Esophagus squamous epithelium (tissue), 5 donors: Measurements from ENCODE around the gene SLC9A7. TPM values are rescaled to one million over a fixed set of nuclear protein-coding genes. Genes with fewer than 3 reads are reported as not detected.

Source experiments
- DNase-seq: peaks from one replicate; lab custom pipeline; 2025; lab: John Stamatoyannopoulos, UW
- H3K27ac ChIP-seq, 4 donors: fragments of 200-600 bp; sonication (generic); one replicate each; pipeline ENCODE4 v1.5.1; 2016 to 2019; ENCODE audit warnings: mild to moderate bottlenecking in 1 of 4
- H3K27me3 ChIP-seq, 4 donors: fragments of 200-600 bp; sonication (generic); 1 replicate in 3 of 4; 2 replicates in 1 of 4; pipeline versions ENCODE4 v1.5.1 to v1.6.0; 2017 to 2021; ENCODE audit warnings: antibody characterized with exemption in 1 of 4
- H3K36me3 ChIP-seq, 3 donors: fragments of 200-600 bp; sonication (generic); one replicate each; pipeline ENCODE4 v1.5.1; 2016 to 2019
- H3K4me1 ChIP-seq, 3 donors: fragments of 200-600 bp; sonication (generic); one replicate each; pipeline ENCODE4 v1.5.1; 2017 to 2019
- H3K4me3 ChIP-seq, 4 donors: fragments of 200-600 bp; sonication (generic); 1 replicate in 3 of 4; 2 replicates in 1 of 4; pipeline ENCODE4 v1.5.1; 2016 to 2019; ENCODE audit warnings: mild to moderate bottlenecking in 2 of 4, moderate library complexity in 1 of 4
- H3K9me3 ChIP-seq, 3 donors: fragments of 200-600 bp; sonication (generic); one replicate each; pipeline ENCODE4 v1.5.1; 2016 to 2019
- CTCF ChIP-seq, 6 experiments: fragments of 450-650 bp in 4 of 6; fragments of 200-600 bp in 2 of 6; sonication (generic) in 2 of 6; IDR thresholded peaks; one replicate each; pipeline ENCODE4 v1.5.1; 2016 to 2019; ENCODE audit warnings: antibody characterized with exemption in 6 of 6, mild to moderate bottlenecking in 4 of 6, moderate library complexity in 4 of 6
- POLR2A ChIP-seq, 4 donors: fragments of 450-650 bp; IDR thresholded peaks; one replicate each; pipeline ENCODE4 v1.6.1; 2017; ENCODE audit warnings: antibody characterized with exemption in 4 of 4, mild to moderate bottlenecking in 4 of 4, moderate library complexity in 3 of 4
- WGBS, 2 donors: methylation state at CpG; one replicate each; pipeline ENCODE4 v1.1.5; 2018; 5-methylcytosine and 5-hydroxymethylcytosine counted together
- intact Hi-C: fragments of 100-400 bp; cut with DNase I; formaldehyde crosslinking; loops from one replicate; pipeline ENCODE4 v1.15.0; 2022
- total RNA-seq, 4 donors: library from RNA; depleted of rRNA; stranded (reverse); fragments of >200 nt; gene quantifications; one replicate each; pipeline ENCODE4 v1.1.0, GENCODE V29; 2016
- donor health status: DM: yes; HTN: yes; CAD: no.

Gene SLC9A7
- total RNA-seq, 4 donors from 2014 or later: 6.4 to 16.4 (median 8.4) TPM

- TF ChIP-seq POLR2A (IDR thresholded peaks at IDR 0.05): no peak
- no peak for TF ChIP-seq CTCF (IDR thresholded peaks at IDR 0.05)
- Histone ChIP-seq H3K4me3 (no peak overlapping the region), H3K9me3 (peaks cover 0 to 17% (median 6%) of the 10 kb centered on the region in 3 donors), H3K36me3 (no peaks in the 10 kb centered on the region), H3K27me3 (no peaks in the 10 kb centered on the region), H3K27ac (no peak overlapping the region), H3K4me1 (no peaks in the 10 kb centered on the region)
- DNase-seq: no peak
- intact Hi-C loops: no loop called here
- WGBS, 2 donors: 25 to 30% methylated on average over 1 of the region's 1 CpG
Measured at GRCh38 chrX:46739736-46740135, 19.2 kb downstream of the SLC9A7 start.

- H3K27ac ChIP-seq: no peak overlapping the region
- H3K4me3 ChIP-seq: no peak overlapping the region
- intact Hi-C loops: no loop called here
- no peaks in the 10 kb centered on the region for H3K27me3 ChIP-seq
- TF ChIP-seq CTCF (IDR thresholded peaks at IDR 0.05) (no peak), POLR2A (IDR thresholded peaks at IDR 0.05) (no peak)
- no peaks in the 10 kb centered on the region for H3K4me1 ChIP-seq
- H3K9me3 ChIP-seq: peaks cover 0 to 17% (median 6%) of the 10 kb centered on the region in 3 donors
- DNase-seq: no peak
- WGBS, 2 donors: 25 to 50% methylated on average over 1 to 2 of the region's 2 CpGs
- H3K36me3 ChIP-seq: no peaks in the 10 kb centered on the region
Measured at GRCh38 chrX:46737462-46737861, 21.5 kb downstream of the SLC9A7 start.

GRCh38 chrX:46737041-46737440 lies 21.9 kb downstream of the SLC9A7 start:
- DNase-seq: no peak
- no peak overlapping the region for H3K27ac ChIP-seq
- H3K4me1 ChIP-seq: no peaks in the 10 kb centered on the region
- H3K9me3 ChIP-seq: peaks cover 0 to 17% (median 6%) of the 10 kb centered on the region in 3 donors
- no peaks in the 10 kb centered on the region for H3K36me3 ChIP-seq
- TF ChIP-seq CTCF (IDR thresholded peaks at IDR 0.05) (no peak), POLR2A (IDR thresholded peaks at IDR 0.05) (no peak)
- H3K4me3 ChIP-seq: no peak overlapping the region
- intact Hi-C loops: no loop called here
- no peaks in the 10 kb centered on the region for H3K27me3 ChIP-seq

- WGBS, 2 donors: 66 to 90% methylated on average over 2 of the region's 2 CpGs
Measured at GRCh38 chrX:46735622-46736021, 23.3 kb downstream of the SLC9A7 start.

GRCh38 chrX:46733226-46733625 lies 25.7 kb downstream of the SLC9A7 start:
- H3K4me3 ChIP-seq: no peak overlapping the region
- intact Hi-C loops: no loop called here
- H3K36me3 ChIP-seq: no peaks in the 10 kb centered on the region
- no peaks in the 10 kb centered on the region for H3K4me1 ChIP-seq
- DNase-seq: no peak
- H3K27ac ChIP-seq: no peak overlapping the region
- H3K27me3 ChIP-seq: no peaks in the 10 kb centered on the region
- H3K9me3 ChIP-seq: peaks cover 0 to 17% (median 6%) of the 10 kb centered on the region in 3 donors
- WGBS, 2 donors: 40 to 47% methylated on average over 1 of the region's 1 CpG
- TF ChIP-seq CTCF (IDR thresholded peaks at IDR 0.05) (no peak), POLR2A (IDR thresholded peaks at IDR 0.05) (no peak)

More at GRCh38 chrX:46735622-46736021, 23.3 kb downstream of the SLC9A7 start:
- Histone ChIP-seq H3K27ac (no peak overlapping the region), H3K36me3 (no peaks in the 10 kb centered on the region), H3K4me1 (no peaks in the 10 kb centered on the region), H3K9me3 (peaks cover 0 to 17% (median 6%) of the 10 kb centered on the region in 3 donors), H3K27me3 (no peaks in the 10 kb centered on the region), H3K4me3 (no peak overlapping the region)
- intact Hi-C loops: no loop called here
- DNase-seq: no peak
- TF ChIP-seq CTCF (IDR thresholded peaks at IDR 0.05) (no peak), POLR2A (IDR thresholded peaks at IDR 0.05) (no peak)
